Iris pigment epithelial cell (primary cell): Measurements from ENCODE around the gene ZNF600.
A peak's percentile ranks its signal among the peaks of the same experiment; 100 is the strongest.
"Not testable (repeated sequence)": the region's sequence is repeated elsewhere in the genome, so short reads cannot be mapped to it uniquely, and the experiment has no call there.

ENCODE experiments used
- DNase-seq: peaks from one replicate; pipeline ENCODE4 v3.0.0-alpha.2; 2011; ENCODE audit warnings: low read depth

The ZNF600 gene

DNA sequence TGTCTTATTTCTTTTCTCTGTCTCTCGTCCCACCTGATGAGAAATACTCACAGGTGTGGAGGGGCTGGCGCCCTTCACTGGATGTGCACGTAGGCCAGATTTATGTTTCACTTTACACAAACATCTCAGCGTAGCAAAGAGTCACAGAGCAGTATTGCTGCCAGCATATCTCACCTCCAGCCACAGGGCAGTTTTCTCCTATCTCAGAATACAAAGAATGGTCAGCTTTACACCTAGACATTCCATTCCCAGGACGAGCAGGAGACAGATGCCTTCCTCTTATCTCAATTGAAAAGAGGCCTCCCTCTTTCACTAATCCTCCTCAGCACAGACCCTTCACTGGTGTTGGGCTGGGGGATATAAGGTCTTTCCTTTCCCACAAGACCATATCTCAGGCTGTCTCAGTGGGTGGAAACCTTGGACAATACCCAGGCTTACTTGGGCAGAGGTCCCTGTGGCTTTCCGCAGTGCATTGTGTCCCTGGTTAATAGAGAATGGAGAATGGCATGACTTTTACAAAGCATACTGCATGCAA, 44.6 kb downstream of the ZNF600 start:
- DNase-seq: no peak

DNA sequence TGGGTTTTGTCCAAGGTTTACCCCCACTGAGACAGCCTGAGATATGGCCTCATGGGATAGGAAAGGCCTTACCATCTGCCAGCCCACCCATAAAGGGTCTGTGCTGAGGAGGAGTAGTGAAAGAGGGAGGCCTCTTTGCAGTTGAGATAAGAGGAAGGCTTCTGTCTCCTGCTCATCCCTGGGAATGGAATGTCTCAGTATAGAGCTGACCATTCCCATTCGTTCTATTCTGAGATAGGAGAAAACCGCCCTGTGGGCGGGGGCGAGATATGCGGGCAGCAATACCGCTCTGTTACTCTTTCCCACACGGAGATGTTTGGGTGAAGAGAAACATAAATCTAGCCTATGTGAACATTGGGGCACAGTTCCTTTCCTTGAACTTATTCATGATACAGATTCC, 45.2 kb downstream of the ZNF600 start:
- not testable (repeated sequence) for DNase-seq

DNA sequence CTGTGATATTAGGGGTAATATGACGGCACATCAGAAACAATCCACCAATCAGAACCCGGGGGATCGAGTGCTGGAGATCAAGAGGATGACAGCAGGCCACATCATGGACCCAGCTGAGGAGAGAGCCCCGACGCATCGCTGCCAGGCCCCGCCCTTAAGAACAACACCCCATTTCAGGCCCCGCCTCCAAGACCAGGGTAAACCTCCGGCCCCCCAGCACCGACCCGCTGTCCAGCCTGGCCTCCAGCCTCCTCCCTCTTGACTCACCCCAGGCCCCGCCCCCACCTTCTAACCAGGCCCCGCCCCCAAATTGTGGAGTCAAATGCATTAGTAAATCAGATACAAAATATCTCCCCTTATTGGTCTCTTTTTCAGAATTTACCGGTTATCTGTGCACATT, 47.0 kb downstream of the ZNF600 start:
- no peak for DNase-seq

DNA sequence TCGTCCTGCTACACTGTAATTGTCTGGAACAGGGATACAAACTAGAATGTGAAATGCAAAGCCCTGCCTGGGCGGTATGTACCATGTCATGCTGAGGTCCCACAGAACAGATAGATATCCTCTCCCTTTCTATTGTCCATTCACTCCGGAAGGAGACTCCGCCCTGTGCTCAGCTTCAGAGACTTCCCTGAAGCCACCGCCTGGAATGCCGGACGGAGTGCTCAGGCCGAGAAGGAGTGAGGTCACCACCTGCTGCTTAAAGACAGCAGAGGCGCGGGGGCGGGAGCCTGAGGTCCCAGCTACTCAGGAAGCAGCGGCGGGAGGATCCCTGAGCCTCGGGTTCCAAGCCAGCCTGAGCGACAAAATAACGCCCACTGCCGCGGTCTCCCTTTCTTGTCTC, 50.9 kb downstream of the ZNF600 start:
- DNase-seq: peak; percentile 33

DNA sequence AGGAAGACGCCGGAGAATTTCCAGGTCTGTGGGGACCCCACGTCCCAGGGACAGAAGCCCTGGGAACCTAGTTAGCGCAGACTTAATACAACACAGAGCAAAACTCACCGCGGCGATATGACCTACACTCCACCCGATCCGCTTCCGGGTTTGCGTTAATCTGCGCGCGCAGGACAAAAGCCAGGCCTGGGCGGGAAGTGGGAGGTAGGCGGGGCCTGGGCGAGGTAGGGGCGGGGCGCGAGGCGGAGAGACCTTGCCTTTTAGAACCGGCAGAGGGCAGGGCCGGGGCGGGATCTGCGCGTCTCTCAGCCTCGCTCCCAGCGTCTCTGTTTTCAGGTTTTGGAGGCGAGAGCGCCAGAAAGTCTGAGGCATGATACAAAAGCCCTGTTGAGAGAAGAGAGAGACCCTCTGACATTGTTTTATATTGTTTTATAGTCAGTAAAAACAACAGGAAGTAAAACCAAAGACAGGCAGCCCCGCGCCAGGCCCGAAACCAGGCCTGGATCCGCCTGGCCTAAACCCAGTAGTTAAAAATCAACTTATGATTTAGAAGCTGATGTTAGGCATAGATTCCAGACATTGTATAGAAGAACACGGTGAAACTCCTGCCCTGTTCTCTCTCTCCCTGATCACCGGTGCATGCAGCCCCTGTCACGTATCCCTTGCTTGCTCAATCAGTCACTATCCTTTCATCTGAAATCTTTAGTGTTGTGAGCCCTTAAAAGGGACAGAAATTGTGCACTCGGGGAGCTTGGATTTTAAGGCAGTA, 51.5 kb downstream of the ZNF600 start, which contains the start of gene ZNF611:
ZNF611 (minus strand) TSS at position 152 of the 769 bp plus-strand sequence. CDS start 19,150 bp downstream, outside the sequence.
- peak; percentile 96 for DNase-seq

DNA sequence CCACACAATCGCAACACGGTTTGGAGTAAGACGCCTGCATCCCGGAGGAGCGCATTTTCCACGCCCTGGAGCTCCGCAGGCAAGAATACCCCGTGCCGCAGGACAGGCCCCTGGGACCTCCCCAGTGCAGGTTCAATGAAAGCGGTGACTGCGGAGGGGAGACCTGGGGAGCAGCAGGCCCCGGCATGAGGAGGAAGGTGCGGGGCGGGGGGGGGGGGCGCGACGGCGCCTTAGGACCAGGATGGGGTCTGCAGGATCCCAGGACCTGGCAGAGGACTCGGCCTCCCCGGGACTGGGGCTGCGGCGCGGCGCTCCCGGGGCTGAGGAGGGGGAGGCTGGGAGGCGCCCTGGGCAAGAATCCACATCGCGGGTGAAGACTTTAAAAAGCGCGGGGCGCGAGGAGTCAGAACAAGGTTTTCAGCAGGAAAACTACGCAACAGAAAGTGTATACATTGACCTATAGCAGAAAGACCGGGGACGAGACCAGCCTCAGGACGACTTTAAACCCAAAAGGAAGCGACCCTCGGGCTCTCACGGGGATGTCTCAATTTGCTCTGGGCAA, 52.2 kb downstream of the ZNF600 start:
- peak; percentile 11 for DNase-seq

DNA sequence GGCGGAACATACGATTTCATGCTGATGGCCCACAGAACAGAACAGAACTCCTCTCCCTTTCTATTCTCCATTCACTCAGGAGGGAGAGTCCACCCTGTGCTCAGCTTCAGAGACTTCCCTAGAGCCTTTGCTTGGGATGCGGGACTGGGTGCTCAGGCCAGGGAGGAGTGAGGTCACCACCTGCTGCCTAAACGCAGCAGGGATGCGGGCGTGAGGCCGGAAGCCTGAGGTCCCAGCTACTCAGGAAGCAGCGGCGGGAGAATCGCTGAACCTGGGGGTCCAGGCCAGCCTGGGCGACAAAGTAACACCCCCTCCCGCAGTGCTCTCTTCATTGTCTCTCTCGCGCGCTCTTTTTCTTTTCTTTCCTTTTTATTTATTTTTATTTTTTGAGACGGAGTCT, 60.5 kb downstream of the ZNF600 start:
- DNase-seq: not testable (repeated sequence)

DNA sequence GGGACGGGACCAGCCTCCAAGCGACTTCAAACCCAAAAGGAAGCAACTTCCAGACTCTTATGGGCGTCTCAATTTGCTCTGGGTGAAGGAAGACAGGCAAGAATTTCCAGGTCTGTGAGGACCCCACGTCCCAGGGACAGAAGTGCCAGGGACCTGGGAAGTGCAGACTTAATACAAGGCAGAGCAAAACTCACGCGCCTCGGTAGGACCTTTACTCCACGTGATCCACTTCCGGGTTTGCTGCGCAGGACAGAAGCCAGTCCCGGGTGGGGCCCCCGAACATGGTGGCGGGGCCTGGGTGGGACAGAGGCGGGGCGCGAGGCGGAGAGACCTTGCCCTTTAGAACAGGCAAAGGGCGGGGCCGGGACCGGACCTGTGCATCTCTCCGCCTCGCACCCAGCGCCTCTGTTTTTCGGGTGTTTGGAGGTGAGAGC, 61.0 kb downstream of the ZNF600 start:
- no peak for DNase-seq

DNA sequence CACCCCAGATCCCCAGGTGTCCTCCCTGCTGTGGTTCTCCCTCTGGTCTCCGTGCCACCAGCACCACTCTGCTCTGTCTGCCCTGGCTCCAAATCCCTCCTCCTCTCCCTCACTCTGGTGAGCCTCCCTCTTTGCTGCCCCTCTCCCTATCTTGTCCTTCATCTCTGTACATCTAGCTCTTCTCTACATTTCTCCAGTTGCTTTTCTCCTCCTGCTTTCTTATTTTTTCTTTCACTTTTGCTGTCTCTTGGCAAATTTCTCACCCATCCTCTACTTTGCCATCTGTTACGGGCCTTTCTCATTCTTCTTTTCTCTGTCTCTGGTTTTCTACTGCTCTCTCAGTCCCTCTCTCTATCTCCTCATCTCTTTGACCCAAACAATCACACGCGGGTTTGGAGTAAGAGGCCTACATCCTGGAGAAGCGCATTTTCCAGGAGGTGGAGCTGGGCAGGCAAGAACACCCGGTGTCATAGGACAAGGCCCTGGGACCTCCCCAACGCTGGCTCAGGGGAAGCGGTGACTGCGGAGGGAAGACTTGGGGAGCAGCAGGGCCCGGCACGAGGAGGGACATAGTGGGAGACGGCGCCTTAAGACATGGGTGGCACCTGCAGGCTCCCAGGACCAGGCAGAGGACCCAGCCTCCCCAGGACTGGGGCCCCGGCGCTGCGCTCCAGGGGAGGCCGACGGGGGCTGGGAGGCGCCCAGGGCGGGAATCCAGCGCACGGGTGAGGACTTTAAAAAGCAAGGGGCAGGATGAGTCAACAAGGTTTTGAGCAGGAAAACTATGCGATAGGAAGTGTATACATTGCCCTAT, 61.7 kb downstream of the ZNF600 start:
- DNase-seq: no peak

DNA sequence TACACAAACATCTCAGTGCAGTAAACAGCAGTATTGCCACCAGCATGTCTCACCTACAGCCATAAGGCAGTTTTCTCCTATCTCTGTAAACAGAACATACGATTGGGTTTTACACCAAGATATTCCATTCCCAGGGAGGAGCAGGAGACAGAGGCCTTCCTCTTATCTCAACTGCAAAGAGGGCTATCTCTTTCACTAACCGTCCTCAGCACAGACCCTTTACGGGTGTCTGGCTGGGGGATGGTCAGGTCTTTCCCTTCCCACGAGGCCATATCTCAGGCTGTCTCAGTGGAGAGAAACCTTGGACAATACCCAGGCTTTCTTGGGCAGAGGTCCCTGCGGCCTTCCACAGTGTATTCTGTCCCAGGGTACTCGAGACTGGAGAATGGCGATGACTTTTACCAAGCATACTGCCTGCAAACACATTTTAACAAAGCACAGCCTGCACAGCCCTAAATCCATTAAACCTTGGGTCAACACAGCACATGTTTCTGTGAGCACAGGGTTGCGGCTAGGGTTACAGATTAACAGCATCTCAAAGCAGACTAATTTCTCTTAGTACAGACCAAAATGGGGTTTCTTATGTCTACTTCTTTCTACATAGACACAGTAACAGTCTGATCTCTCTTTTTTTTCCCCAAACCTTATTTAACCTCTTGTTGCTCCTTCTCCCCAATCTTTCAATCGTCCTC, 62.5 kb downstream of the ZNF600 start:
- not testable (repeated sequence) for DNase-seq

DNA sequence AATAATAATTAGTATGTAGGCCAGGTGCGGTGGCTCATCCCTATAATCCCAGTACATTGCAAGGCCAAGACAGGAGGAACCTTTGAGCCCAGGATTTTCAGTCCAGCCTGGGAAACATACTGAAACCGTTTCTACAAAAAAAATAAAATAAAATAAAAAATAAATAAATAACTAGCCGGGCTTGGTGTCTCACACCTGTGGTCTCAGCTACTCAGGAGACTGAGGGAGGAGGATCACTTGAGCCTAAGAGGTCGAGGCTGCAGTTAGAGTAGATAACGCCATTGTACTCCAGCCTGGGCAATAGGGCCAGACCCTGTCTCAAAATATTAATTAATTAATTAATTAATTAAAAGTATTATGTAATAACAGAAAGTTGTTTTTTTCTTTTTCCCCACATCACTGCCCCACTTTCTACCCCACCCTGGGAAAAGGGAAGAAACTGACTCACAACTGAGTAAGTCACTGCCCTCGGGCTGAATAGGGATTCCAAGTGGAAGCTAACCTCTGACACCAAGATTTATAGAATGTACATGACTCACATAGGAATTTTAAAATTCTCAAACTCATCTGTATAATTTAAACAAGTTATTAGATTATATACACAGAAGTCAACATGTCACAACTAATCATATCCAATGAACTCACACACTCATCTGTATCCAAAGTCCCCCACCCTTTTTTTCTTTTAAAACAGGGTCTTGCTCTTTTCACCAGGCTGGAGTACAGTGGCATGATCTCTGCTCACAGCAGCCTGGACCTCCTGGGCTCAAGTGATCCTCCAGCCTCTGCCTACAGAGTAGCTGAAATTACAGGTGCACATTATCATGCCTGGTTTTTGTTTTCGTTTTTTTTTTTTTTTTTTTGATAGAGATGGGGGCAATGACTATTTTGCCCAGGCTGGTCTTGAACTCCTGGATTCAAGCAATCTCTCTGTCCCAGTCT, 64.3 kb downstream of the ZNF600 start:
- peak; percentile 92 for DNase-seq

DNA sequence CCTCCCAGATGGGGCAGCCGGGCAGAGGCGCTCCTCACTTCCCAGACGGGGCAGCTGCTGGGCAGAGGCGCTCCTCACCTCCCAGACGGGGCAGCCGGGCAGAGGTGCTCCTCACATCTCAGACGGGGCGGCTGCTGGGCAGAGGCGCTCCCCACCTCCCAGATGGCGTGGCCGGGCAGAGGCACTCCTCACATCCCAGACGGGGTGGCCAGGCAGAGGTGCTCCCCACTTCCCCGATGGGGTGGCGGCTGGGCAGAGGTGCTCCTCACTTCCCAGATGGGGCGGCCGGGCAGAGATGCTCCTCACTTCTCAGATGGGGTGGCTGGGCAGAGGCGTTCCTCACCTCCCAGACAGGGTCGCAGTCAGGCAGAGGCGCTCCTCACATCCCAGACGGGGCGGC, 66.0 kb downstream of the ZNF600 start:
- not testable (repeated sequence) for DNase-seq

DNA sequence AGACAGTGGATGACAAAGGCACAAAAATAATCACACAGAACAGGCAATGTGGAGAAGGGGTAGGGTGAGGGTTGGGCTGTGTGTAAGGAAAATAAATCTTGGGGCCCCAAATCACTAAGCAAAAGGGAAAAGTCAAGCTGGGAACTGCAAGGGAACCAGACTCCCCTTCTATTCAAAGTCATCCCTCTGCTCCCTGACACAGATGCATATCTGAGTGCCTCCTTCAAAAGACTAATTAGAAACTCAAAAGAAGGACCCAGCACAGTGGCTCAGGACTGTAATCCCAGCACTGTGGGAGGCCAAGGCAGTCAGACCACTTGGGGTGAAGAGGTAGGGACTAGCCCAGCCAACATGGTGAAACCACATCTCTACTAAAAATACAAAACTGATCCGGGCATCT, 70.1 kb downstream of the ZNF600 start:
- DNase-seq: no peak

DNA sequence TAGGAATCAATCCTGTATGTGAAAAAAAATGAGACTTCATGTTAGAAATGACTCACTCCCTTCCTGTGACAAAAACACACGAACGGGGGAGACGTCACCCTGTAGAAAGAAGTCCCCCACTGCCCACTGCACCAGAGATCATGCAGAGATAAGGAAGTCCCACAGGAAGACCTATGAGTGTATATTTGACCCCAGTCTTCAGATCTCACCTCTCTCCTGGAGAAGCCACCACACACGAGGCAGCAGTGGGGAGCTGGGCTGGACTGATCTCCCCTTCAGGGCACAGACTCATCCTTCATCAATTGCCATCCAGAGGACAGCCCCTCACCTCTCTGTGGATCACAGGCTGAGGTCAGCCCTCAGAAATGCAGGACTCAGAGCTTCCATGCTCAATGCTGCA, 70.7 kb downstream of the ZNF600 start:
- DNase-seq: peak; percentile 45

DNA sequence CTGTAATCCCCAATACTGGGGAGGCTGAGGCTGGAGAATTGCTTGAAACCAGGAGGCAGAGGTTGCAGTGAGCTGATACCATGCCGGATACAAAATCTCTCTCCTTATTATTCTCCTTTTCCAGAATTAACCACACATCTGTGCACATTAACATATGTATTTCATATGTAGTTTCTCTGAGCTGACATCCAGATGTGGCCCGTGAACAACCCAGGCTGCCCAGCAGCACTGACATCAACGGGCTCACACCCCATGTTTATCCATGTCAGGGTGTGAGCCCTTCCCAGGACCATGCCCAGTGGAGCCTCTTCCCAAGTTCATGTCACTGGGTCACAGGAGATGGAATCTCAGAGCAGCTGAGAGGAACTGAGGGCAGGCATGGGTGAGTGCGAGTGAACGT, 71.3 kb downstream of the ZNF600 start:
- DNase-seq: not testable (repeated sequence)
